Measurements from ENCODE around the gene LDLRAD4. TPM values are rescaled to one million over a fixed set of nuclear protein-coding genes. Genes with fewer than 3 reads are reported as not detected.

LDLRAD4 gene
- total RNA-seq, 1 donor from 2014 or later, result 18.4 TPM

- TF ChIP-seq CTCF (IDR thresholded peaks at IDR 0.05), result no peak
- intact Hi-C loops (cut with DNase I), result no loop called here
- DNase-seq, result no peak
Measured at GRCh38 chr18:13539050-13539449, 320.5 kb downstream of the LDLRAD4 start.

GRCh38 chr18:13539843-13540476 is 321.4 kb downstream of the LDLRAD4 start:
- no peak for DNase-seq
- Histone ChIP-seq H3K27ac (no peak overlapping the region), H3K9me3 (no peaks in the 10 kb centered on the region), H3K4me3 (no peak overlapping the region), H3K4me1 (peaks cover 7% of the 10 kb centered on the region), H3K27me3 (no peaks in the 10 kb centered on the region), H3K36me3 (no peaks in the 10 kb centered on the region)
- no peak for ATAC-seq
- intact Hi-C loops (cut with DNase I), result no loop called here
- TF ChIP-seq CTCF (IDR thresholded peaks at IDR 0.05), result no peak

More at GRCh38 chr18:13539050-13539449, 320.5 kb downstream of the LDLRAD4 start:
- Histone ChIP-seq H3K36me3 (no peaks in the 10 kb centered on the region), H3K27ac (no peak overlapping the region), H3K9me3 (no peaks in the 10 kb centered on the region), H3K4me1 (peaks cover 7% of the 10 kb centered on the region), H3K27me3 (no peaks in the 10 kb centered on the region), H3K4me3 (no peak overlapping the region)
- no peak for ATAC-seq

GRCh38 chr18:13540477-13541182 is 322.1 kb downstream of the LDLRAD4 start:
- Histone ChIP-seq H3K27me3 (no peaks in the 10 kb centered on the region), H3K27ac (no peak overlapping the region), H3K4me3 (no peak overlapping the region), H3K9me3 (no peaks in the 10 kb centered on the region), H3K4me1 (peaks cover 7% of the 10 kb centered on the region), H3K36me3 (no peaks in the 10 kb centered on the region)
- ATAC-seq (no peak), DNase-seq (no peak)
- intact Hi-C loops (cut with DNase I), result no loop called here
- no peak for TF ChIP-seq CTCF (IDR thresholded peaks at IDR 0.05)

GRCh38 chr18:13541621-13542519 is 323.3 kb downstream of the LDLRAD4 start:
- intact Hi-C loops (cut with DNase I), result no loop called here
- no peak overlapping the region for H3K4me3 ChIP-seq
- no peaks in the 10 kb centered on the region for H3K9me3 ChIP-seq
- TF ChIP-seq CTCF (IDR thresholded peaks at IDR 0.05), result no peak
- no peaks in the 10 kb centered on the region for H3K36me3 ChIP-seq
- H3K27me3 ChIP-seq, result no peaks in the 10 kb centered on the region
- ATAC-seq (no peak), DNase-seq (no peak)
- no peak overlapping the region for H3K27ac ChIP-seq
- H3K4me1 ChIP-seq, result peaks cover 7% of the 10 kb centered on the region

- TF ChIP-seq CTCF (IDR thresholded peaks at IDR 0.05), result no peak
- no peaks in the 10 kb centered on the region for H3K36me3 ChIP-seq
- no peaks in the 10 kb centered on the region for H3K27me3 ChIP-seq
- intact Hi-C loops (cut with DNase I), result no loop called here
- no peaks in the 10 kb centered on the region for H3K9me3 ChIP-seq
- H3K4me1 ChIP-seq, result peaks cover 7% of the 10 kb centered on the region
- ATAC-seq (no peak), DNase-seq (no peak)
- no peak overlapping the region for H3K27ac ChIP-seq
- no peak overlapping the region for H3K4me3 ChIP-seq
Measured at GRCh38 chr18:13542520-13542847, 323.9 kb downstream of the LDLRAD4 start.

All from upper lobe of right lung (tissue), 1 donor.